ENCODE results near the gene GTF2A2. TPM values are rescaled to one million over a fixed set of nuclear protein-coding genes. Genes with fewer than 3 reads are reported as not detected.

The GTF2A2 gene
- total RNA-seq, 1 donor from 2014 or later = 138 TPM

DNA sequence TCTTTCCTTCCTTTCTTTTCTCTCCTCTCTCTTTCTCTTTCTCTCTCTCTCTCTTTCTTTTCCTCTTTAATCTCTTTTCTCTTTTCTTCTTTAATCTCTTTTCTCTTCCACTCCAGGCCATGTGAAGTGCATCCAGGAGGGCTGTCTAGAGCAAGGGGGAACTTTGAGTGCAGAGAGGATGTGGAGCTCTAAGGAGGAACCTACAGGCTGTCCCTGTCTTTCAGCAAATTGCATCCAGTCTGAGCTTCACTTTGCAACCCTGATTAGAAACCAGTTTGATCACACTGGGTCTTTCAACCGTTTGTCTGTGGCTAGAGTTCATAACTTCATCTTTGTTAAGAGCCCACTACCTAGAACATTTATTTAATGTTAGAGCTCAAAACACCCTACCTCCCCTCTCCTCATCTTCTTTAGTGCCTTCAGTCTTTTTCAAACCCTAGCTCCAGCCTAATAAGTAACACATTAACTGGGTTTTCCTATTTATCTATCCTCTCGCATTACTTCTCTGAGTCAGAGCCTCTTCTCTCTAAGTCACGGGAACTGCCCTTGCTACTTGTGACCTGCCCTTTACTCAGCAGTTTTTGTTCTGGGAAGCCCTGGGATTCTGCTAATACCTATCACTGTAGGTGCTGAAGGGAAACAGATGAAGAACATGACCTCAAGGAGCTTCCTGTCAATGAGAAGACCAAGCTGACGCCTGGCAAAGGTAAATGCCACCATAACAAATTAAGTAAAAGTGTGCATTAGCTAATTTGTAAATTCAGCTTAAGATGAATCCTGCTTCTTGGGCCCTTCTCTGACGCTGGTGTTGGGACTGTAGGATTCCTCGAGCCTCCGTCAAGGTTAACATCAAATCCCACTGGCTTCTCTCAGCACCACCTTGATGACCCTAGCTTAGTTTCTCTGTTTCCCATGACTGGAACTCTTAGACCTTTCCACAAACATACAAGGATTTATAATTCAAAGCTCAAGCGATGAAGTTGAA is 45.7 kb downstream of the GTF2A2 start, which contains the start of gene GCNT3:
TSS of gene GCNT3 (plus strand) at position 508 of the 985 bp plus-strand sequence. CDS start 6,456 bp downstream, outside the sequence.
- intact Hi-C loops (cut with micrococcal nuclease) = no loop called here

DNA sequence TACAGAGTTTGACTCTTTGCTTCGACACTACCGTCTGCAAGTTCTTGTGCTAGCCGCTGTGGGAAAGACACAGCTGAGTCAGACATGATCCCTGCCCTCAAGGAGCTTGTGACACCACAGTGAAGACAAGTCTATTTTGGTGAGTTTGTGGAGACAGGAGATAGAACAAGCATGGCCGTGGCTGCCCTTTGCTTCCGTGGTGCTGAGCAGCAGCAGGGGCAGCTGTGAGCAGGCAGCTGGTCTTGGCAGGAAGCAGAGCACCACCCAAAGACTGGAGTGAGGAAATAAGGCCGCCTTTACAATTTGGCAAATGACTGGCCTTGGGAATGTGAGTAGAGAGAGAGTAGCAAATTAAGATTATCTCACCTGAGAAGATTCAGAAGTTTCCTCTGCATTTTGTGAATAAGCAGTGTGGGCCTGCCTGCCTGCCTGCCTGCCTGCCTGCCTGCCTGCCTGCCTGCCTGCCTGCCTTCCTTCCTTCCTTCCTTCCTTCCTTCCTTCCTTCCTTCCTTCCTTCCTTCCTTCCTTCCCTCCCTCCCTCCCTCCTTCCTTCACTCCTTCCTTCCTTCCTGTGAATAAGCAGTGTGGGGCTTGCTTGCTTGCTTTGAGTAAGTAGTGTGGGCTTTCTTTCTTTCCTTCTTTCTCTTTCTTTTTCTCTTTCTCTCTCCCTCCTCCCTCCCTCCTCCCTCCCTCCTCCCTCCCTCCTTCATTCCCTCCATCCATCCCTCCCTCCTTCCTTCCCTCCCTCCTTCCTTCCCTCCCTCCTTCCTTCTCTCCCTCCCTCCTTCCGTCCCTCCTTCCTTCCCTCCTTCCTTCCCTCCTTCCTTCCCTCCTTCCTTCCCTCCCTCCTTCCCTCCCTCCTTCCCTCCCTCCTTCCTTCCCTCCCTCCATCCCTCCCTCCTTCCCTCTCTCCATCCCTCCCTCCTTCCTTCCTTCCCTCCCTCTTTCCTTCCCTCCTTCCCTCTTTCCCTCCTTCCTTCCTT is 47.3 kb downstream of the GTF2A2 start:
- intact Hi-C loops (cut with micrococcal nuclease) = no loop called here

DNA sequence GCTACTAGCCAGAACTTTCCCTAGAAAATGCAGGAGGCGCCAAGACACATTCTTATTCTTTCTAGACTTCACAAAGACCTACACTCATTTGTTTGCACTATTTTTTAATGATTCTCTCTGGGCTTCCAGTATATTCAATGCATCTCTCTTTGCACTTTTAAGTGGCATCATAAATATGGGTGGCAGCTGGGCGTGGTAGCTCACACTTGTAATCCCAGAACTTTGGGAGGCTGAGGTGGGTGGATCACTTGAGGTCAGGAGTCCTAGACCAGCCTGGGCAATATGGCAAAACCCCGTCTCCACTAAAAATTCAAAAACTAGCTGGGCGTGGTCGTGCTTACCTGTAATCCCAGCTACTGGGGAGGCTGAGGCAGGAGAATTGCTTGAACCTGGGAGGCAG is 51.3 kb downstream of the GTF2A2 start:
- intact Hi-C loops (cut with micrococcal nuclease) = no loop called here

DNA sequence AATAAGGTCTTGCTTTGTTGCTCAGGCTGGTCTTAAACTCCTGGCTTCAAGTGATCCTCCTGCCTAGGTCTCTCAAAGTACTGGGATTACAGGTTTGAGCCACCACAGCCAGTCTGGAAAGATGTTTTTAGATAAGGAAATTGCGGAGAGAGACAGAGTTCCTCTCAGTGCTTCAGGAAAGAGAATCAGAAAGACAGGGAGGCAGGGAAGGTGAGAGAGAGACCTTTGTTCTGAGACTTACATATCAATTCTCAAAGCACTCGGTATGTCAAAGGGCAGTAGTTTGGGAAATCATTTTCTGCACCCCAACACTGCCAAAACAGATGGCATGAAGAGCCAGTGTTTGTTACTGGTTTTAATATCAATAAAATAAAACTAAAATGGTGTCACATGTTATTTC is 58.9 kb downstream of the GTF2A2 start:
- intact Hi-C loops (cut with micrococcal nuclease) = no loop called here

DNA sequence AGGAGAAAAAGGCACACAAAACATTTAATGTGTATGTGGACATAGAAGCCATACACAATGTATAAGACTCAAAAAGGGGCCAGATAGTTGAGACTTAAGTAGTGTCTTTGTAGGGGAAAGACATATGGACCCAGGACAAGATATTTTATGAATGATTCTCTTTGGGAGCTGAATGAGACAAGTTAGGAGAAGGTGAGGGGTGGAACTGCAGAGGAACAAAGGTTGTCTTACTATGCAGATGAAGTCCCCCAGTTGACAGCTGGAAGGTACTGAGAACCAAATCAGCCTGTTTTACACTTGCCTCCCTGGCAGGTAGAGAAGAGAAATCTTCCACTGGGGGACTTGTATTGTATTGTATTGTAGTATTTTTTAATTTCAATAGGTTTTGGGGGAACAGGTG is 60.7 kb downstream of the GTF2A2 start:
- intact Hi-C loops (cut with micrococcal nuclease) = no loop called here

DNA sequence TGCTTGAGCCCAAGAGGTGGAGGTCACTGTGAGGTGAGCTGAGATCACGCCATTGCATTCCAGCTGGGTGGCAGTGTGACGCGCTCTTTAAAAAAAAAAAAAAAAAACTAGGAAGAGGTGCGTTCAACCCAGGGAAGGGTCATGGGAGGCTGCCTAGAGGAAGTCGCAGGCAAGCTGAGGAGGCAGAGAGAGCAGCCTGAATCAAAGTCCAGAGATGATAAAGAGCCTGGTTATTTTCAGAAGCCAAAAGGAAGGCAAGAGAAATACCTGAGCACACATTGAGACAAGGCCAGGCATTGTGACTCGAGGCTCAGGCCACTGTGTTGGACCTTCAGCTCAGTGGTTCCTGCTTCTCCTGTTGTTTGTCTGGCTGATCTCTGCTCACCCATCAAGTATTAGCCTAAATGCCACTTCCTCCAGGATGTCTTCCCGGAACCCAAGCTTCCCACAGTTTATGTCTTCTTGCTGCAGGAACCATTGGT is 61.8 kb downstream of the GTF2A2 start:
- intact Hi-C loops (cut with micrococcal nuclease) = no loop called here

DNA sequence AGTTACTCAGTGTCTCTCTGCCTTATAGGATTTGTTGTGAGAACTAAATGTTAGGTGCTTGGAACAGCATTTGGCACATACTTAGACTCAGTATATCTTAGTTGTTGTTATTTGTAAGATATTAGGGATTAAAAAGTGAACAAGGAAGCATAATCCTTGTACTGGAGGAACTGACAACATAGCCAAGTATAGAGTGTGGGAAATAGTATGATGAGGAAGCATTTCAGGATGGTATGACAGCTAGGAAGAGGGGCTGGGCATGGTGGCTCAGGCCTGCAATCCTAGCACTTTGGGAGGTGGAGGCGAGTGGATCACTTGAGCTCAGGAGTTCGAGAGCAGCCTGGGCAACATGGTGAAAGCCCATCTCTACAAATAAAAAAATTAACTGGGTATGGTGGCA is 62.3 kb downstream of the GTF2A2 start:
- intact Hi-C loops (cut with micrococcal nuclease) = no loop called here

DNA sequence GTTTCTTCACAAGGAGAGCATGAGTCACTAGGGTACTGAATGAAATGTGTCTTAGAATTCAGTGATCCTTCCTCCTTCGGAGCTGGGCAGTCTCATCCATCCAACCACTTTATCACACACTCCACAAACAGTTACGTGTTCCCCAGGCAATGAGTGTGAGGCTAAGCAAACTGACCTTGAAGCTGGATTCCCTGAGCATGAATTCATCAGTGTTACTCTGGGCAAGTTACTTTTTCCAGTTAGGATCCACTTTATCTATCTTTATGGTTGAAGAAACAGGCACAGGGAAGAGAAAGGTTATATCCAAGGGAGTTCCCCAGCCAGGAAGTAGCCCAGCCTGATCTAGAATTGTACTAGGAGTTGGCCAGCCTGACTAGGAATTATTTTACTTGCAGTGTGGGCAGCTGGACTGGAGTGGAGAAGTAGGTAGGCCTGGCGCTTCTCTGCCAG is 62.8 kb downstream of the GTF2A2 start:
- intact Hi-C loops (cut with micrococcal nuclease) = no loop called here

DNA sequence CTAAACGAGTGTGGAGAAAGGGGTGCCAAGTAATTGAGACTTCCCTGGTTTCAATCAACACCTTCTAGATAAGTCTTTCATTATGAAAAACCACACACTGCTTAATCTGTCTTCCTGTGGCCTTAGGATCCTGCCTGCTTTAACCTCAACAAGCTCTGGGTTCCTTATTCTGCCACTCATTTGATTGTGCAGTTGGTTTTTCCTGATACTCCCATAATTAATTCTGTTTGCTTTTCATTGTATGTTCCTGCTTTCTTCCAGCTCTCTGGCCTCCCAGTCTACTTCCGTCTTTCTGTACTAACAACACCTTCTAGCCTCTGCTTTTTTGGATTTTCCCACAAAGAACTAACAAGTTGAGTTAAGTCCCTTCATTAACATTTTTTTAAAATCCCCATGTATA is 66.0 kb downstream of the GTF2A2 start:
- intact Hi-C loops (cut with micrococcal nuclease) = no loop called here

DNA sequence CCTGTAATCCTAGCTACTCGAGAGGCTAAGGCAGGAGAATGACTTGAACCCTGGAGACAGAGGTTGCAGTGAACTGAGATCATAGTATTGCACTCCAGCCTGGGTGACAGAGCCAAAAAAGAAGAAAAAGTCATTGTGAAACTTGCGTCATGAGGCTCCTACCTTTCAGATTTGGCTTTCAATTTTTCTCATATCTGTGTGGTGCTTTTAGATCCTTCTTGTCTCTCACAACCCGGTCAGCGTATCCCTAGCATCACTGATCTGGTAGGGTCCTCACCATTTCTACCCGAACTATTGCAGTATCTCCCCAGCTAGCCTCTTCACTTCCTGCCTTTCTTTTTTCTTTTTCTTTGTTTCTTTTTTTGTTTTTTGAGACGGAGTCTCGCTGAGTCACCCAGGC is 67.3 kb downstream of the GTF2A2 start:
- intact Hi-C loops (cut with micrococcal nuclease) = no loop called here

Other genes starting within 250 kb of the GTF2A2 start
- gene FAM81A, start 219.3 kb downstream of the GTF2A2 start, total RNA-seq = 1.2 and 1.4 TPM in 2 replicates
- gene GCNT3, start 45.7 kb downstream of the GTF2A2 start, total RNA-seq = not detected in 2 replicates
- 68.7 and 76.0 TPM in 2 replicates for gene BNIP2, start 31.8 kb upstream of the GTF2A2 start, total RNA-seq